Effector CD8-positive, alpha-beta T cell (primary cell): ENCODE measurements around the gene ANKRD2.
A peak's percentile ranks its signal among the peaks of the same experiment; 100 is the strongest.
"Not testable (repeated sequence)": the region's sequence is repeated elsewhere in the genome, so short reads cannot be mapped to it uniquely, and the experiment has no call there.

Experiments
- DNase-seq: peaks from one replicate; lab custom pipeline; 2025; lab: John Stamatoyannopoulos, UW

Gene ANKRD2

DNA sequence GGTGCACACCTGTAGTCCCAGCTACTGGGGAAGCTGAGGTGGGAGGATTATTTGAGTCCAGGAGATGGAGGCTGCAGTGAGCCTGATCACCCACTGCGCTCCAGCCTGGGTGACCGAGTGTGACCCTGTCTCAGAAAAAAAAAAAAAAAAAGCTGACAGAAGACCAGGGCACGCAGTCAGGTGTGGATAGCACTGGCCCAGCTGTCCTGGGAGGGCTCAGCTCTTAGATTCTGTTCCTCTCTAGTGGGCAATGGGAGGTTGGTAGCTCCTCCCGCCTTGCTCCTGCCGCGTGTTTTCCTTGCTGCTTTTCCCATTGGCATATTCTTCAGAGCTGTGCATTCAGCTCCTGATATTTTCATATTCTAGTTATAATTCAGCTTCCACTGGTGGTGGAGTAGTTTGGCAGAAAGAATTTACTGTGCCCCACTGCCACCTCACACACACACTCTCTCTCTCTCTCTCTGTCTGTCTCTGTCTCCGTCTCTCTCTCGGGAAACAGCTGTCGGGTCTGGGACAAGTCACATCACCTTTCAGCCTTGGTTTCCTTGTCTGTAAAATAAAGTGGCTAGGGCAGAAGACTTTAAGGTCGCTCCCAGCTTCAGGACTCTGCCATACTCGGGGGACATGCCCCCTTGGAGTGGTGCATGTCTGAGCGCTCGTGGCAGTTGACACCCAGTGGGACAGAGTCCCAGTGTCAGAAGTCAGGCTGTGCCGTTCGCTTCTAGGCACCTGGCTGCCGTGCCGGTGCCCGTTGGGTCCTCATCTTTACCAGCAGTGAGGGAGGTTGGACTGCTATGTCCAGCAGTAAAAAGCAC lies 25.9 kb upstream of the ANKRD2 start:
- DNase-seq, result no peak

DNA sequence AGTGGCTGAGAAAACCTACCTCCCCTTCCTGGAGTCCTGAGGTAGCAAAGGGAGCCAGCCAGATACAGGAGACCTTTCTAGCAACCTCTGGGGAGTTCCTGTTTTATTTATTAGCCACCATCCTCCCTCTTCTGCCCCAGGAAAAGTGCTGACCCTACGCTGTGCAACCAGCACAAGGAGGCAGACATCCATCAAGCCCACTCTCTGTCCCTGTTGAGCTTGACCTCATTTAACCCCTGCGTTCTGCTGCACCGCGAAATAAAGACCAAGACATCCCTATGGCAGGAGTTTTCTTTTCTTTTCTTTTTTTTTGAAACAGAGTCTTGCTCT lies 25.3 kb upstream of the ANKRD2 start:
- DNase-seq, result no peak

DNA sequence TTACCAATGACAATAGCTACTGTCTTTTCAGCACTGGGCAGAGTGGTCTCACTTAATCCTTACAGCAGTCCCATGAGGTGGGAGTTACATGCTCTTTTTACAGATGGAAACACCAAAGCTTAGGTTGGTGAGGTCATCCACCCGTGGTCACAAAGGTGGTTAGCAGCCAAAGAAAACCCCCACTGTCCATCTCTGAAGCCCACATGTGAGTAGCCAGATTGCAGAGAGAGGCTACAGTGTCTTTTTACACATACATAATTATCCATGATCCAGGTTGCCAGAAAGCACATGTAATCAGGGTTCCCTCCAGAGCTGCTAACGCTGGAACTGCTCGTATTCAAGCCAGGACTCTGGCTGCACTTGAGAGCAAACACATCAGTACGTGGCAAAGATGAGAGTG lies 24.6 kb upstream of the ANKRD2 start:
- no peak for DNase-seq

DNA sequence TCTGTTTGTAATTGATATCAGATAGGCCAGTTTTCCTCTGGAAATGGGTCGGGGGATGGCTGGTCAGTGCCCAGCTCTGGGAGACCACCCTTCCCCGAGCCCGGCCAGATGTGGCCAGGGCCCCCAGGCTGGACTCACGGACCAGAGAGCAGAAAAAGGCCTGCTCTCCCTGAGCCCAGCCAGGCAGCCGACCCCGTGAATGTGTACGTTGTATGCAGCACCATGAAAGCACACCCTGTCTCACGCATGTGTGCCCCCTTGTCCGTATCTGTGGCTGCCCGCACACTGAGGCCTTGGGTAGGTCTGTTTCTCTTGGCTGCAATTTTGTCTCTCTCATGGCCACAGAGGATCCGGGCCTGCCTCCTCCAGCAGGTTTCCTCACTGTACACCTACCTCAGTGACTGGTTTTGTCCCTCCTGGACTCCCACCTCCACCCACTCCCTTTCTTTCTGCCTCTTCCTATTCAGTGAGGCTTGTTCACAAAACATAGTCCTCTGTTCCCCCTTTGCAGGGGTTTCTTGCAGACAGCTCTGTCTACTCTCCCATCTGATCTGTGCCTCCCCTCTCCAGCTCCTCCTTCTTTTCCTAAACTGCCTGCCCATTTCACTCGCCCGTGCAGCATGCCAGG lies 23.6 kb upstream of the ANKRD2 start:
- no peak for DNase-seq

DNA sequence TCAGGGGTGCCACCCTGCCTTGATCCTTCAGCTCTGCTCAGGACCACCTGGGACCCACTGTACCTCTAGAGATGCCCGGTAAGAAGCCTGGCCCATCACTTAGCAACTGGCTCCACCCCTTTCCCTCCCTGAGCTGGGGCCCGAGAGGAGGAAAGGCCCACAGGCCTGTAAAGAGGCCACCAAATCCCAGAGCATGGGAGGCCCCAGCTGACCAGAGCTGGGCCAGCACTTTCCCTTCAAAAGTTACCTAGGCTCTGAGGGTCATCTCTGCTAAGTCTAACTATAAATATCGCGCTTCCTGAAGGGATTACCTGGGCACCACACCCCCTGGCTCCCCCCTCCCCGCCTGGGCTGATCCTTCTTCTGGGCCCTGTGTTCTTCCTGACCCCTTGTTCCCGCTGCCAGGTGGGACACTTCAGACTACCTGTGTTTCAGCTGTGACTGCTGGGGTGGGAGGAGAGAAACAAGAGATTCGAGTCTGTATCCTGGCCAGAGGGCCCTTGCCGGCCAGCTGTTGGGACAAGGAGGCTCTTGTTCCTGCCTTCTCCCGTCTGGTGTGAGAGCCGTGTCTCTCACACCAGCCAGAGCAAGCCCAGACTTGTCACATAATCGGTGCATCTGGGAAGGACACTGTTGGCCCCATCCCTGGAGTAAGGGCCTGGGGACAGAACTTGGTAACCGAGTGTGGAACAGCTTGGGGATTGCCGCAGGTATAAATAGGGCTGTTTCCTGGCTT lies 22.8 kb upstream of the ANKRD2 start:
- no peak for DNase-seq

DNA sequence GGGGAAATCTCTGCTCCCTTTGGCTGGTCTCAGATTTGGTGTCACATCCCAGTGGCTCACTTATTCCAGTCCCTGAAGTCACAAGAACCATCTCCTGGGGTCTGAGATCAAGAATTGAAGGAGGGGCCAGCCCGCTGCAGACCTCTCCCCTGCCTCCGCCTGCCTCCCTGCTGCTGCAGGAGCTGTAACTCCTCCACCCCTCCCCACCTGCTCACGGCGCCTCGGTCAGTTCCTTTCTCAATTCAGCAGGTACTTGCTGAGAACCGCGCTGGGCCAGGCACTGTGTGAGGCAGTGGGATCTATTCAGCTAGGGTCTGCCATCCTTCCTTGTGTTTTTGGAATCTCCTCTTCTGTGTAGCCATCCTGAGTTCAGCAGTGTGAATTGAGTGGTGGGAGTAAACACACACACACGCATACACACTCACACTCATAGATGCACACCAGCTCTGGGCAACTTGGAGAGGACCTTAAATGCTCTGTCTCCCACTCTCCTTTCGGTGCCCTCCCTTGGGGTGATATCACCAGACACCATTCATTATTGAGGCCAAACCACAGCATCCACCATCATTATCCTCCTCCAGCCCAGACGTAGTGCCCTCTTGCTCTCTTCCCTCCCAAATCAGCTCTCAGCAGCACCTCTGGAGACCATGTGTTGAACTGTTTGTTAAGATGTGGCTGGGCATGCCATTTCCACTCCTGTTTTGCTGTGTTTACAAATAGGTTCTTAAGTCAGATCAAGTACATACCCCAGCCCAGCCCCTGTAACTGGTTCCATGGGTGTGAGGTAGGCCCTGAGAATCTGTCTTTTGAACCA lies 22.0 kb upstream of the ANKRD2 start:
- no peak for DNase-seq

DNA sequence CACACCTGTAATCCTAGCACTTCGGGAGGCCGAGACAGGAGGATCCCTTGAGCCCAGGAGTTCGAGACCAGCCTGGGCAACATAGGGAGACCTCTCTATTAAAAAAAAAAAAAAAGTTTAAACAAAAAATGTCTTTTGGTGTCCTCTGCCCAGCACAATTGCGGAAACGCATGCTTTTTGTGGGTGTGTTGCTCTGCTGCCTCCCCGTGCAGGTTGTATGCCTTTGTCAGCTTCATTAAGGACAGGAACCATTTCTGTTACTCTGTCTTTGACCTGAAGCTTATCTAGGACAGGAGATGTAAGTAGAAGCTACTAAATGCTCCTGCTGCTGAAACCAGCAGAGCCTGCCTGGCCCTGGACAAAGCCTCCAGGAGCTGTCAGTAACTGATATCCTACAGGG lies 21.3 kb upstream of the ANKRD2 start:
- no peak for DNase-seq

DNA sequence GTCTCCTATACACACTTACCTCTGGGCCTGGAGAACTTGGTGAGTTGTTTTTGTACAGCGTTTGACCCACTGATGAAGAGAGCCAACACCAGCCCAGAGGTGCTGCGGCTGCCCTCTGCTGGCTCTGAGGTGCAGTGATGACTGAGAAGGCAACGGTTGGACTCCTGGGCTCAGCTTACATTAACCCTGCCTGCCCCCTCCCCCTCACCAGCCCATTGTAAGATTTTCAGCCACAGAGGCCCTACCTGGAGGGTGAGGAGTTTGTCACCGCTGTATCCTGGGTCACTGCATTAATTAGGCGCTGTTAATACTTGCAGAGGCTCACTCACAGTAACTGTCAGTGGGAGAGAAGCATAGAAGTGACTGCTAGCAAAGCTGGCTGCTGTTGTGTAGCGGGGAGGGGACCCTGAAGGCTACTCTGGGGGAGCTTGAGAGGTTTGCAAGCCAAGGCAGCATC lies 19.0 kb upstream of the ANKRD2 start:
- DNase-seq, result peak; percentile 6

DNA sequence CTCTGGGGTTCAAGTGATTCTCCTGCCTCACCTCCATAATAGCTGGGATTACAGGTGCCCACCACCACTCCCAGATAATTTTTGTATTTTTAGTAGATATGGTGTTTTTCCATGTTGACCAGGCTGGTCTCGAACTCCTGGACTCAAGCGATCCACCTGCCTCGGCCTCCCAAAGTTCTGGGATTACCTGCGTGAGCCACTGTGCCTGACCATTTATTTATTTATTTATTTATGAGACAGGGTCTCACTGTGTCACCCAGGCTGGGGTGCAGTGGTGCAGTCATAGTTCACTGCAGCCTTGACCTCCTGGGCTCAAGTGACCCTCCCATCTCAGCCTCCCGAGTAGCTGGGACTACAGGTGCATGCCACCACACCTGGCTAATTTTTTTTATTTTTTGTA lies 18.2 kb upstream of the ANKRD2 start:
- not testable (repeated sequence) for DNase-seq

DNA sequence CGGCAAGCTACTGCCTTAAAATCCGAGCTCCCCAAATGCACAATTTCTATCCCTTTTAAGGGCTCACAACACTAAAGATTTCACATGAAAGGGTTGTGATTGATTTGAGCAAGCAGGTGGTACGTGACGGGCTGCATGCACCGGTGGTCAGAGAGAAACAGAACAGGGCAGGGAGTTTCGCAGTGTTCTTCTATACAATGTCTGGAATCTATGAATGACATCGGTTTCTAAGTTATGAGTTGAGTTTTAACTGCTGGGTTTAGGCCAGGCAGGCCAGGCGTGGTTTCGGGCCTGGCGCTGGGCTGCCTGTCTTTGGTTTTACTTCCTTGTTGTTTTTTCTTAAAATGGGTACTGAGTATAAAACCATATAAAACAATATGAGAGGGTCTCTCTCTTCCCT lies 17.0 kb upstream of the ANKRD2 start:
- DNase-seq, result not testable (repeated sequence)

DNA sequence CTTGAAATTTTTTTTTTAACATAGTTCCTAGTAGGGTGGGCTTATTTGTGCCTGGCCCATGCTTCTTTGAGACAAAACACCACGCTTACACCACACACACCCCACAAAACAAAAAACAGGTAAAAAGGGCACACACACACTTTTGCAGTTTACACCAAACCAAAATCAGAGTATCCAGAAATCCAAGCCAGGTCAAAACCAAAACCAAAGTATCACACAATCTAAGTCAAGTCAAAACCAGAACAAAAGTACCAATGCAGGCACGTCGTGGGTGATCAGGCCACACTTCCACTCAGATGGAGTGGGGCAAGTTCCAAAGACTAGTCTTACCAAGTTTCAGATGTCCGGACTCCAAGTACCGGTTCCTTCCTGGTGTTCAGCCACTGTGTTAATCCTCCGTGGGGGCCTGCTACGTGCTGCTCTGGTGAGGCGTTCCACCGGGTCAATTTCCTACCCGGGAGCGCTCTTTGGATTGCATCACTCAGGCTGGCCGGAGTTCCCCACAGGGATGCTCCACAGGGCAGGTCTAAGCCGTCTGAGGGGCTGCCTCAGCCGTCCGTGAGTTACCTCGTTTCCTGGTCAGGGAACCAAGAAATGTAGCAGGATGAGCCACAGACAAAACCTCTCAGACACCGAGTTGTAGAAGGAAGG lies 11.7 kb upstream of the ANKRD2 start:
- not testable (repeated sequence) for DNase-seq

DNA sequence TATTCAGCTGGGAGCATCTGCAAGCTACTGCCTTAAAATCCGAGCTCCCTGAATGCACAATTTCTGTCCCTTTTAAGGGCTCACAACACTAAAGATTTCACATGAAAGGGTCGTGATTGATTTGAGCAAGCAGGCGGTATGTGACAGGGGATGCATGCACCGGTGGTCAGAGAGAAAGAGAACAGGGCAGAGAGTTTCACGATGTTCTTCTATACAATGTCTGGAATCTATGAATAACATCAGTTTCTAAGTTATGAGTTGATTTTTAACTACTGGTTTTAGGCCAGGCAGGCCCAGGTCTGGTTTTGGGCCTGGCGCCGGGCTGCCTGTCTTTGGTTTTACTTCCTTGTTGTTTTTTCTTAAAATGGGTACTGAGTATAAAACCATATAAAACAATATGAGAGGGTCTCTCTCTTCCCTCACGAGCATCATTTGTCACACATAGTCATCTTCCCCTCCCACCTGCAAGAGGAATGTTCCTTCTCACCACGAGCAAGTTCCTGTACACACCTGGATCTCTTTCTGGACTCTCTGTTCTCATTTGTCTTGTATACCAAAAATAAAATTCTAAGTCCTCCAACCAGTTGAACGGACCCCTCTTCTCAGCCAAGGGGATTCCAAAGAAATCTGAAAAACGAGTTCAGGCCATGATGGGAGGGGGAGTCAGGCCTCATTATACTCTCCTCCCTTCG lies 11.0 kb upstream of the ANKRD2 start:
- DNase-seq, result not testable (repeated sequence)

DNA sequence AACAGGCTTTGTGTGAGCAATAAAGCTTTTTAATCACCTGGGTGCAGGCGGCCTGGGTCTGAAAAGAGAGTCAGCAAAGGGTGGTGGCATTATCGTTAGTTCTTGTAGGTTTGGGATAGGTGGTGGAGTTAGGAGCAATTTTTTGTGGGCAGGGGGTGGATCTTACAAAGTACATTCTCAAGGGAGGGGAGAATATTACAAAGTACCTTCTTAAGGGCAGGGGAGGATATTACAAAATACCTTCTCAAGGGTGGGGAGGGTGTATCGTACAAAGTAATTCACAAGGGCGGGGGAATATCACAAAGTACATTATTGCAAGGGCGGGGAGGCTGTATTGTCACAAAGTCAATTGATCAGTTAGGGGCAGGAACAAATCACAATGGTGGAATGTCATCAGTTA lies 10.2 kb upstream of the ANKRD2 start:
- not testable (repeated sequence) for DNase-seq

DNA sequence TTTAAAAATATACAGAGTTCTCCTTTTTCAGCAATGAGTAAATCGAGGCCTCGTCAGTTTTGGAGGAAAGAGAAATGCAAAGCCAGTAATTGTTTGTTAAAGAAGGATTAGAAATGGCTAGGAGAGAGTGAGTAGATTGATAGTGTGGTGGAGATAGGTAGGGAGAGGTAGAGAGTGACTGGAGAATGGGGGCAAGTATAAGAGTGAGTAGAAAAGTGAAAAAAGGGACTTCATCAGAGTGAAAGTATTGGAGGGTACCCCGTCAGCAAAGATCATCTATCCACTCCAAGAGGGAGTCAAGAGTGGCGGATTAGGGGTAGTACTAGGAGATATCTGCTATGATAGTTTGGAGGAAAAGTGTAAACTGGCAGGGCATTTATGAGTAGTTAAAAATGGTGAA lies 9.2 kb upstream of the ANKRD2 start:
- DNase-seq, result no peak

DNA sequence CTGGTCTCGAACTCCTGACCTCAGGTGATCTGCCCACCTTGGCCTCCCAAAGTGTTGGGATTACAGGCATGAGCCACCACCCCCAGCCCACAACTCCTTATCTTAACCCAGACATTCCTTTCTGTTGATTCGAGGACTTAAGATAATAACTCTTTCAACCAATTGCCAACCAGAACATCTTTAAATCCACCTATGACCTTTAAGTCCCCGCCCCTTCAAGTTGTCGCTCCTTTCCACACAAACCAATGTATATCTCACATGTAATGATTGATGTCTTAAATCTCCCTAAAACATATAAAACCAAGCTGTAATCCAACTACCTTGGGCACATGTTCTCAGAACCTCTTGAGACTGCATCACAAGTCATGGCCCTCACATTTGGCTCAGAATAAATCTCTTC lies 7.8 kb upstream of the ANKRD2 start:
- no peak for DNase-seq

DNA sequence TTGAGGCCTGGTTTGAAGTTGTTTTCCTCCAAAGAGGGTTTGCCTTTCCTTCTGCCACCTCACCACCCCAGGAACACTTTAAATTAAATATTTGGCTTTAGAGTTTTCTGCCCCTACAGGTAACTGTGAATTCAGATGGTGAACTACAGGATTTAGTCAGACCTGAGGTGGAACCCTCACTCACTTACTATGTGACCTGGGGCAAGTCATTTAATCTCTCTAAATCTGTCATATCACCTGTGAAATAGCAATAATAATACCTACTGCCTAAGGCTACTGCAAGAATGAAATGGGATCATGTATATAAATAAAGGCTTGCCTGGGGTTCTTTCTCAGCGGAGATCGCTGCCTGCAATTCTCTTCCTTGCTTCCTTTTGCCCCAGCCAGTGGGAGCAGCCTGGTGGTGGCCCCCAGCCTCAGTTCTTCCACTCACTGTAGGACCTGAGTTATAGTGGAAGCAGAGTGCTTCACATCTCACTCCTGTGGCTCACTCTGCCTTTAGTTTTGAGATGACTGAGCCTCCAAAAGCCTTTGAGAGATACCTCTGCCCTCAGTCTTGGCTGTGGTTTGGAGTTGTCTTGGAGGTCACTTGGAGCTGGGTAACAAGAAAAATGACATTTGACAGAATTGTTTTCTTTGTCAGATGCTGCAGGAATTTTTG lies 6.1 kb upstream of the ANKRD2 start:
- no peak for DNase-seq

DNA sequence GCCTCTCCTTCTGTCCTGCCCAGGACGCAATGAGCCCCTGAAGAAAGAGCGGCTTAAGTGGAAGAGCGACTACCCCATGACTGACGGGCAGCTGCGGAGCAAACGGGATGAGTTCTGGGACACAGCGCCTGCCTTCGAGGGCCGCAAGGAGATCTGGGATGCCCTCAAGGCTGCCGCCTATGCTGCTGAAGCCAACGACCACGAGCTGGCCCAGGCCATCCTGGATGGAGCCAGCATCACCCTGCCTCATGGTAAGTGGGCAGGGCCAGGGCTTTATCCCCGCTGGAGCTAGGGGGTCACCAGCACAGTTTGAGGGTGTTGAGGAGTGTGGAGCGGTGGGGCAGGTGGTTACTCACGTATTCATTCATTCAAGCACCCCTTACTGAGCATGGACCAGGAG lies 4.7 kb upstream of the ANKRD2 start:
- no peak for DNase-seq

DNA sequence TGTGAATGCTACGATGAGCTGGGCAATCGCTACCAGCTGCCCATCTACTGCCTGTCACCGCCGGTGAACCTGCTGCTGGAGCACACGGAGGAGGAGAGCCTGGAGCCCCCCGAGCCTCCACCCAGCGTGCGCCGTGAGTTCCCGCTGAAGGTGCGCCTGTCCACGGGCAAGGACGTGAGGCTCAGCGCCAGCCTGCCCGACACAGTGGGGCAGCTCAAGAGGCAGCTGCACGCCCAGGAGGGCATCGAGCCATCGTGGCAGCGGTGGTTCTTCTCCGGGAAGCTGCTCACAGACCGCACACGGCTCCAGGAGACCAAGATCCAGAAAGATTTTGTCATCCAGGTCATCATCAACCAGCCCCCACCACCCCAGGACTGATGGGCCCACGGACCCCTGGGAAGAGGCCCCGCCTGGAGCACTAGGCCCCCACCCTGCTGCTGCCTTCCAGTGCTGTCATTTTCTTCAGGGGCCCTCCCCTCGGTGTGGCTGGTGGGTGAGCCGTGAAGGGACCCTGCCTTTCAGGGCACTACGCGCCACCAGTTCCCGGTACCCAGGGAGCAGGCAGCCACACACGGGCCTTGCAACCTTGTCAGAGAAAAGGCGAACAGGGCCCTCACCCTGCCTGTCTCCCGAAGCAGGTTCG lies 2.3 kb upstream of the ANKRD2 start:
- no peak for DNase-seq

DNA sequence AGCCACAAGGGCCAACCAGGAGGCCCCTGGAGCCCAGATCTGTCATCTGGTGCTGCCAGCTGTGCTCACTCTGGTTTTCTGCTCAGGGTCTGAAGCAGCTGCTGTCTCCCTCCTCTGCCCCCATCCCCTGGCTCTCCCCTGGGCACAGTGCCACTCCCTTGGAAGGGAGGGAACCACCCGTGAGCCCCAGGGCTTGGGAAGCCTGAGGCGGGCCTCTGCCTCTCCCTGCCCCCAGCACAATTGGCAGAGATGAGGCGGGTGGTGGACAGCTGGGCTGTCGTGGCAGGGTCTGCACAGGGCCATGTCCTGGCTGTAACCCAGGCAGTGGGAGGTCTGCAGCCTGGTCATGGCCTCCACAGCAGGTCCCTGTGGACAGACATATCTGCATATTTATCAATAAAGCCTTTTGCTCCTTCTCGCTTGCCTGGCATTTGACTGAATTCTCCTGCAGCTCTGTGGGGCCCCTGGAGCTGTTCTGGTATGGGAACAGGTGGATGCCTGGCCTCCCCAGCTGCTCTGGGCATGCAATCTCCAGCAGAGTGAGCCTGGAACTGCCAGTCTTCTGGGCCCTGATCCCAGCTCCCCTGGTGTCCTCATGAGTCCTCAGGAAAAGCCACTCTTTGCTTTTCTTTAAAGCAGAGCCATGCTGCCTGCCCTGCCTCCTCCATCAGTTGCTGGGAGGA lies 1.6 kb upstream of the ANKRD2 start:
- DNase-seq, result no peak
